Astrocyte (in vitro differentiated cells and primary cell): ENCODE measurements around the gene ALK.

ENCODE experiments used
- EZH2 ChIP-seq: IDR thresholded peaks from 2 replicates; pipeline ENCODE4 v1.6.1; 2012; ENCODE audit warnings: mild to moderate bottlenecking, low read length, inconsistent platforms; ENCODE audit not compliant: insufficient read depth
- TF ChIP-seq, protein P1 (sequence below): IDR thresholded peaks from 2 replicates; pipeline ENCODE4 v1.5.1; 2011; ENCODE audit warnings: low read depth, mild to moderate bottlenecking, inconsistent platforms, low read length, moderate library complexity; ENCODE audit not compliant: insufficient read depth

DNA sequence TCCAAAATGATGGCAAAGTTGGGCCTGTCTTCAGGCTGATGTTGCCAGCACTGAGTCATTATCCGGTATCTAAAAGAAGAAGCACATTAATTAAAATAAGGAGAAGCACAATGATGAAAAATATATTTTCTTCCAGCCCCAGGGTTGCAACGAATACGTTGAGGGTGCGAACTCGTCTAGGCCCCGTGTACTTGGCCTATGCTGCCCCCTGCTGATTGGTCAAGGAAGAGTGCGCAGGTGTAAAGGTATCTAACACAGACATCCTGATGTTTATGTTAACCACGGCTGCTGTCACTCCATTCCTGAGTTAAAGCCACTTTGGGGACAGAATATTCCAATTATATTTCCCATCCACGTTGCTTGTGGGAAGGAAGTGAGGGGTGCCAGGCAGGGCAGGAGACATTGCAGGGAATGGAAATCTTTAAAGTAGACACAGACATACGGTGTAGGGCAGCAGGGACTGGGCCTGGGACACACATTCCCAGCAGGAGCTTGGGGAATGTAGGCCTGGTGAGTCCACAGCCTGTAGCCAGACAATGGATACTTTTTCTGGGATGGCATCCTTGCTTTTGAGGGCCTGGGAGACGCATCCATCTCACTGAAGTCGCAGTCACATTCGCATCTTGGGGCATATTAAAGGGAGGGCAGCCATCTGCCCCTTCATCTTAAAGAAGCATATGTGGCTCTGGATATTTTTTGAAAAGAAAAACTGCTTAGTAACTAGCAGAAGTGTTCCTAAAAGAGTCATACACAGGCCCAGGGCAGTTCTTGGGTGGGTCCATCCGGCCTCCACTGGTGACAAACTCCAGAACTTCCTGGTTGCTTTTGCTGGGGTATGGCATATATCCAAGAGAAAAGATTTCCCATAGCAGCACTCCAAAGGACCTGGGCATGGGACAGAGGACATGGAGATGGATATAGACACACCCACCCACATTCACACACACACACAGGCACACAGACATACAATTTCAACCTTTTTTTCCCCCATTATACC is 724.3 kb downstream of the ALK start:
- TF ChIP-seq, protein P1, sequence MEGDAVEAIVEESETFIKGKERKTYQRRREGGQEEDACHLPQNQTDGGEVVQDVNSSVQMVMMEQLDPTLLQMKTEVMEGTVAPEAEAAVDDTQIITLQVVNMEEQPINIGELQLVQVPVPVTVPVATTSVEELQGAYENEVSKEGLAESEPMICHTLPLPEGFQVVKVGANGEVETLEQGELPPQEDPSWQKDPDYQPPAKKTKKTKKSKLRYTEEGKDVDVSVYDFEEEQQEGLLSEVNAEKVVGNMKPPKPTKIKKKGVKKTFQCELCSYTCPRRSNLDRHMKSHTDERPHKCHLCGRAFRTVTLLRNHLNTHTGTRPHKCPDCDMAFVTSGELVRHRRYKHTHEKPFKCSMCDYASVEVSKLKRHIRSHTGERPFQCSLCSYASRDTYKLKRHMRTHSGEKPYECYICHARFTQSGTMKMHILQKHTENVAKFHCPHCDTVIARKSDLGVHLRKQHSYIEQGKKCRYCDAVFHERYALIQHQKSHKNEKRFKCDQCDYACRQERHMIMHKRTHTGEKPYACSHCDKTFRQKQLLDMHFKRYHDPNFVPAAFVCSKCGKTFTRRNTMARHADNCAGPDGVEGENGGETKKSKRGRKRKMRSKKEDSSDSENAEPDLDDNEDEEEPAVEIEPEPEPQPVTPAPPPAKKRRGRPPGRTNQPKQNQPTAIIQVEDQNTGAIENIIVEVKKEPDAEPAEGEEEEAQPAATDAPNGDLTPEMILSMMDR = peak; percentile 79
- TF ChIP-seq EZH2 = no peak
